PFSK-1 (cell line): Measurements from ENCODE around the gene MSH6.

Experiments
- POLR2AphosphoS5 ChIP-seq: IDR thresholded peaks from 2 replicates; pipeline ENCODE4 v1.6.1; 2012; ENCODE audit warnings: low read depth, mild to moderate bottlenecking, control low read depth, low read length, moderate library complexity
- TF ChIP-seq, protein P1 (sequence below), 2 experiments: IDR thresholded peaks; 2 replicates each; pipeline versions ENCODE4 v1.6.1 to v1.8.0; 2011 to 2012; ENCODE audit warnings: low read depth in 2 of 2, low read length in 2 of 2, control low read depth in 1 of 2, inconsistent platforms in 1 of 2, mild to moderate bottlenecking in 1 of 2, moderate library complexity in 1 of 2; ENCODE audit not compliant: insufficient read depth in 1 of 2

DNA sequence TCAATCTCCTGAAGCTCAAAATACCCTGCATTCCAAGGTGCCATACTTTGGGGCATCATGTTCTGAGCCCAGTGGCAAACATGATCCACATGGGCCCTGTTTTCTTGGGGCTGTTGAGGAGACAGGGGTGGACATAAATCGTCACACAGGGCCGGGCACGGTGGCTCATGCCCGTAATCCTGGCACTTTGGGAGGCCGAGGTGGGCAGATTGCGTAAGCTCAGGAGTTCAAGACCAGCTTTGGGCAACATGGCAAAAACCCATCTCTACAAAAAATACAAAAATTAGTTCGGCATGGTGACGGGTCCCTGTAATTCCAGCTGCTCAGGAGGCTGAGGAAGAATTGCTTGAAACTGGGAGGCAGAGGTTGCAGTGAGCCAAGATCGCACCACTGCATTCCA, 13.6 kb upstream of the MSH6 start:
- no peak for TF ChIP-seq POLR2AphosphoS5
- TF ChIP-seq, protein P1, sequence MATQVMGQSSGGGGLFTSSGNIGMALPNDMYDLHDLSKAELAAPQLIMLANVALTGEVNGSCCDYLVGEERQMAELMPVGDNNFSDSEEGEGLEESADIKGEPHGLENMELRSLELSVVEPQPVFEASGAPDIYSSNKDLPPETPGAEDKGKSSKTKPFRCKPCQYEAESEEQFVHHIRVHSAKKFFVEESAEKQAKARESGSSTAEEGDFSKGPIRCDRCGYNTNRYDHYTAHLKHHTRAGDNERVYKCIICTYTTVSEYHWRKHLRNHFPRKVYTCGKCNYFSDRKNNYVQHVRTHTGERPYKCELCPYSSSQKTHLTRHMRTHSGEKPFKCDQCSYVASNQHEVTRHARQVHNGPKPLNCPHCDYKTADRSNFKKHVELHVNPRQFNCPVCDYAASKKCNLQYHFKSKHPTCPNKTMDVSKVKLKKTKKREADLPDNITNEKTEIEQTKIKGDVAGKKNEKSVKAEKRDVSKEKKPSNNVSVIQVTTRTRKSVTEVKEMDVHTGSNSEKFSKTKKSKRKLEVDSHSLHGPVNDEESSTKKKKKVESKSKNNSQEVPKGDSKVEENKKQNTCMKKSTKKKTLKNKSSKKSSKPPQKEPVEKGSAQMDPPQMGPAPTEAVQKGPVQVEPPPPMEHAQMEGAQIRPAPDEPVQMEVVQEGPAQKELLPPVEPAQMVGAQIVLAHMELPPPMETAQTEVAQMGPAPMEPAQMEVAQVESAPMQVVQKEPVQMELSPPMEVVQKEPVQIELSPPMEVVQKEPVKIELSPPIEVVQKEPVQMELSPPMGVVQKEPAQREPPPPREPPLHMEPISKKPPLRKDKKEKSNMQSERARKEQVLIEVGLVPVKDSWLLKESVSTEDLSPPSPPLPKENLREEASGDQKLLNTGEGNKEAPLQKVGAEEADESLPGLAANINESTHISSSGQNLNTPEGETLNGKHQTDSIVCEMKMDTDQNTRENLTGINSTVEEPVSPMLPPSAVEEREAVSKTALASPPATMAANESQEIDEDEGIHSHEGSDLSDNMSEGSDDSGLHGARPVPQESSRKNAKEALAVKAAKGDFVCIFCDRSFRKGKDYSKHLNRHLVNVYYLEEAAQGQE (IDR thresholded peaks at IDR 0.05; ENCODE audit: insufficient read depth in 1 of 2, low read depth in 2 of 2, low read length in 2 of 2) = no peak
